Bronchial epithelial cell (primary cell): ENCODE measurements around the gene LONP2. TPM values are rescaled to one million over a fixed set of nuclear protein-coding genes. Genes with fewer than 3 reads are reported as not detected.
"Not testable (repeated sequence)": the region's sequence is repeated elsewhere in the genome, so short reads cannot be mapped to it uniquely, and the experiment has no call there.

Source experiments
- DNase-seq: peaks from one replicate; pipeline ENCODE4 v3.0.0-alpha.2; 2010; ENCODE audit warnings: low read depth
- FAIRE-seq: peaks from 2 replicates; lab custom pipeline; 2011; peaks lifted over from hg19 to GRCh38; lab: Jason Lieb, UNC
- H3K27me3 ChIP-seq: 2 replicates; pipeline ENCODE4 v1.5.1; 2011; ENCODE audit warnings: low read length; ENCODE audit not compliant: control insufficient read depth, insufficient read depth
- H3K36me3 ChIP-seq: 2 replicates; pipeline ENCODE4 v1.5.1; 2011; ENCODE audit warnings: low read length; ENCODE audit not compliant: control insufficient read depth, insufficient read depth
- H3K4me3 ChIP-seq: 2 replicates; pipeline ENCODE4 v1.5.1; 2011; ENCODE audit warnings: mild to moderate bottlenecking, low read depth, low read length, control low read depth
- CTCF ChIP-seq: IDR thresholded peaks from 2 replicates; pipeline ENCODE4 v1.5.1; 2011; ENCODE audit warnings: mild to moderate bottlenecking, moderate library complexity, low read length, control low read depth, inconsistent platforms; ENCODE audit not compliant: insufficient read depth, severe bottlenecking
- total RNA-seq: library from RNA; depleted of rRNA; stranded (reverse); fragments of >200 nt; gene quantifications from 2 replicates; pipeline ENCODE4 v1.2.1, GENCODE V29; 2014

LONP2 gene
- total RNA-seq, 1 donor from 2014 or later: 41.9 TPM

- no peak for DNase-seq
- H3K27me3 ChIP-seq: no peaks in the 10 kb centered on the region
- H3K4me3 ChIP-seq: no peak overlapping the region
- no peak for FAIRE-seq
- no peak for TF ChIP-seq CTCF
- peaks cover 11% of the 10 kb centered on the region for H3K36me3 ChIP-seq
These were observed 64.4 kb downstream of the LONP2 start for GRCh38 chr16:48308535-48308934.

- Histone ChIP-seq H3K36me3 (peaks cover 10% of the 10 kb centered on the region), H3K4me3 (no peak overlapping the region), H3K27me3 (no peaks in the 10 kb centered on the region)
- DNase-seq (no peak), FAIRE-seq (no peak)
- no peak for TF ChIP-seq CTCF
These were observed 67.0 kb downstream of the LONP2 start for GRCh38 chr16:48310908-48311641.

- not testable (repeated sequence) for H3K36me3 ChIP-seq, FAIRE-seq, H3K27me3 ChIP-seq, H3K4me3 ChIP-seq, DNase-seq
These were observed 69.8 kb downstream of the LONP2 start for GRCh38 chr16:48313905-48314304.

GRCh38 chr16:48317026-48317425 lies 72.9 kb downstream of the LONP2 start:
- Histone ChIP-seq H3K27me3 (no peaks in the 10 kb centered on the region), H3K4me3 (no peak overlapping the region), H3K36me3 (peaks cover 7% of the 10 kb centered on the region)
- FAIRE-seq (no peak), DNase-seq (no peak)
- TF ChIP-seq CTCF: no peak

GRCh38 chr16:48317614-48318315 lies 73.7 kb downstream of the LONP2 start:
- Histone ChIP-seq H3K27me3 (no peaks in the 10 kb centered on the region), H3K4me3 (no peak overlapping the region), H3K36me3 (peaks cover 5% of the 10 kb centered on the region)
- FAIRE-seq (no peak), DNase-seq (peak; percentile 48)
- no peak for TF ChIP-seq CTCF

GRCh38 chr16:48318630-48319029 lies 74.5 kb downstream of the LONP2 start:
- Histone ChIP-seq H3K4me3 (no peak overlapping the region), H3K36me3 (peaks cover 5% of the 10 kb centered on the region), H3K27me3 (no peaks in the 10 kb centered on the region)
- DNase-seq (no peak), FAIRE-seq (no peak)
- no peak for TF ChIP-seq CTCF
